OCI-LY1 (cell line): Measurements from ENCODE around the gene PHRF1.

Source experiments
- EZH2 ChIP-seq: fragments of 200-600 bp; sonication (generic), shearing (Covaris generic); IDR thresholded peaks from 2 replicates; pipeline ENCODE4 v1.8.0; 2017; ENCODE audit warnings: borderline replicate concordance, mixed run types, mild to moderate bottlenecking, antibody characterized with exemption, low read length, moderate library complexity, mixed read lengths
- TF ChIP-seq, protein P1 (sequence below): fragments of 200-600 bp; sonication (generic), shearing (Covaris generic); IDR thresholded peaks from 2 replicates; pipeline ENCODE4 v1.5.1; 2017; ENCODE audit warnings: mild to moderate bottlenecking, antibody characterized with exemption, low read length, moderate library complexity, mixed read lengths

DNA sequence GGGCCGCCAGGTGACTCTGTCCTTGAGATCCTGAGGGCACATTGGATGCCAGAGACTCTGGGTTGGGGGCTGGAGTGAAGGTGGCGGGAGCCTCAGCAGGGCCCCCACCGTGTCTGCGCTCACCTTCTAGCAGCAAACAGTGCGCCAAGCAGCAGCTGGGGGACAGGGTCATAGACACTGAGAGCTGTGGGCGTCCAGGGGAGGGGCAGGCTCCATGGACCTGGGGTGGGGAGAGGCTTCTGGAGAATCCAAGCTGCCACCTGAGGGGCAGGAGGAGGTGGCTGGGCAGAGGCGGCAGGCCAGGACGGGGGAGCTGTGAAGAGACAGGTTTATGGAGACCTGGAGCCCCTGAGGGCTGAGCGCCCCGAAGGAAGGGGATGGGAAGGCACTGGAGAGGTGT lies 8.0 kb downstream of the PHRF1 start:
- TF ChIP-seq, protein P1, sequence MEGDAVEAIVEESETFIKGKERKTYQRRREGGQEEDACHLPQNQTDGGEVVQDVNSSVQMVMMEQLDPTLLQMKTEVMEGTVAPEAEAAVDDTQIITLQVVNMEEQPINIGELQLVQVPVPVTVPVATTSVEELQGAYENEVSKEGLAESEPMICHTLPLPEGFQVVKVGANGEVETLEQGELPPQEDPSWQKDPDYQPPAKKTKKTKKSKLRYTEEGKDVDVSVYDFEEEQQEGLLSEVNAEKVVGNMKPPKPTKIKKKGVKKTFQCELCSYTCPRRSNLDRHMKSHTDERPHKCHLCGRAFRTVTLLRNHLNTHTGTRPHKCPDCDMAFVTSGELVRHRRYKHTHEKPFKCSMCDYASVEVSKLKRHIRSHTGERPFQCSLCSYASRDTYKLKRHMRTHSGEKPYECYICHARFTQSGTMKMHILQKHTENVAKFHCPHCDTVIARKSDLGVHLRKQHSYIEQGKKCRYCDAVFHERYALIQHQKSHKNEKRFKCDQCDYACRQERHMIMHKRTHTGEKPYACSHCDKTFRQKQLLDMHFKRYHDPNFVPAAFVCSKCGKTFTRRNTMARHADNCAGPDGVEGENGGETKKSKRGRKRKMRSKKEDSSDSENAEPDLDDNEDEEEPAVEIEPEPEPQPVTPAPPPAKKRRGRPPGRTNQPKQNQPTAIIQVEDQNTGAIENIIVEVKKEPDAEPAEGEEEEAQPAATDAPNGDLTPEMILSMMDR = no peak
- no peak for TF ChIP-seq EZH2
